AG08395 (cell line): ENCODE measurements around the gene ACER2.
"Not testable (repeated sequence)": the region's sequence is repeated elsewhere in the genome, so short reads cannot be mapped to it uniquely, and the experiment has no call there.

Experiments
- DNase-seq: peaks from one replicate; pipeline ENCODE4 v3.0.0; 2012; ENCODE audit warnings: mixed read lengths, low spot score

Gene ACER2

DNA sequence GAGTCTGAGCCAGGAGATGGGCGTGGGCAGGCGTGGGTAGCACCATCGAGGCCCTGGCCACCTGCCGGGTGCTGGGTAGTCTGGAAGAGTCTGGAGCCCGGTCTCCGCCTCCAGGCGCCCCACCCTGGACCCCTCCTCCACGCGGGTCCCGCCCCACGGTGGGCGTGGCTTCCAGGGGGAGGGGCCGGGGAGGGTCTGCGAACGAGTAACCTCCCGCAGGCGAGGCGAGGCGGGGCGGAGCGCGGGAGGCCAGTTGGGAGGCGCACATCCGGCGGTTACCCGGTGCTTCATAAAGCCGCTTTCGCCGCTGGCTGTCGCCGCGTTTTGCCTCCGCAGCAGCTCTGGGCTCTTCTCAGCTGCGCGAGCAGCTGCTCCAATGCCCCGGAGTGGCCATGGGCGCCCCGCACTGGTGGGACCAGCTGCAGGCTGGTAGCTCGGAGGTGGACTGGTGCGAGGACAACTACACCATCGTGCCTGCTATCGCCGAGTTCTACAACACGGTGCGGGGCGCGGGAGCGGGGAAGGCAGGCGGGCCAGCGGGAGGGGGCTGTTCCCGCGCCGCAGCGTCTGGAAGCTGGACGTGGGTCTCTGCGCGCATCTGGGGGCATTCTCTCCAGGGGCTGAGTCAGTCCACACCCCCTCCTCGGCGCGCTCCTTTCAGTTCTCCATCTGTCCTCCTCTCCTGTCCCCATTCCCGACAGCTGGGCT lies at the start of gene ACER2:
ACER2 (plus strand) TSS at position 317 of the 708 bp plus-strand sequence; CDS start at position 393, 76 bp downstream.
- peak; percentile 95 for DNase-seq

DNA sequence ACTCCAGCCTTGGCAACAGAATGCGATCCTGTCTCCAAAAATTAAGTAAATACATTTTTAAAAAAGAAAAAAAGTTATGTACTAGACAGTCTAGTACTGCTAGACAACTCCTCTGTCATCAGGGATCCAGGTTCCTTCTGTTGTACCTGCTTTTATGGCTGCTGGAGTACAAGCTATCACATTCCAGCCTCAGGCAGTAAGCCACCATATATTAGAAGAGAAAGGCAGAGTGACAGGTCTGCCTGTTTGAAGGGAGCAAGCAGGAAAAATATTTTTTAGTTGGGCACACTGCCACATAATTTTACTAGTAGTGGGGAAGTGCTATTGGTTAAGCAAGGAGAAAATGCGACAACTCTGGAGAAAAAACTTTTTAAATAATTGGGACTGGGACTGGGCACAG lies 39.7 kb upstream of the ACER2 start:
- no peak for DNase-seq

DNA sequence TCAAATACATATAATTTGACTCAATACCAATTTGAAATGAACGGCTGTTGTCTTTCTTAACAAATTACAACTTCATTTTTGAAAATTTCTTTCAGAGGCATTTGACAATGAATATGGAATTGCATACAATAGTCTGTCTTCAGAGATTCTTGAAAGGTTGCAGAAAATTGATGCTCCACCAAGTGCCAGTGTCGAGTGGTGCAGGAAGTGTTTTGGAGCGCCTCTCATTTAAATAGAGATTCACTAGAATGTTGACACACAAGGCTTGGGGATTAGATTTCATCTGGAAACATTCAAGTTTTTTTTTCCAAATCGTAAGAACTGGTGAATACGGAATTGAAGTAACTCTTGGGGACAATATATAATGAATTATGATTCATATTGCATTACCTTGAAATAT lies 36.9 kb upstream of the ACER2 start:
- no peak for DNase-seq

DNA sequence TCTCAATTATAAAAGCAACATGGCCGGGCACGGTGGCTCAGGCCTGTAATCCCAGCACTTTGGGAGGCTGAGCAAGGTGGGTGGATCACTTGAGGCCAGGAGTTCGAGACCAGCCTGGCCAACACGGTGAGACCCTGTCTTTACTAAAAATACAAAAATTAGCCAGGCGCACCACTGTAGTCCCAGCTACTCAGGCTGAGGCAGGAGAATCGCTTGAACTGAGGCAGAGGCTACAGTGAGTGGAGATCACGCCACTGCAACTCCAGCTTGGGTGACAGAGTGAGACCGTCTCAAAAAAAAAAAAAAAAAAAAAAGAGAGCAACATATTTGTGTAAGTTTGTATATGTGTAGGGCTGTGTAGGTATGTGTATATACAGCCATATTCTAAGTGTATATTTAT lies 36.2 kb upstream of the ACER2 start:
- no peak for DNase-seq

DNA sequence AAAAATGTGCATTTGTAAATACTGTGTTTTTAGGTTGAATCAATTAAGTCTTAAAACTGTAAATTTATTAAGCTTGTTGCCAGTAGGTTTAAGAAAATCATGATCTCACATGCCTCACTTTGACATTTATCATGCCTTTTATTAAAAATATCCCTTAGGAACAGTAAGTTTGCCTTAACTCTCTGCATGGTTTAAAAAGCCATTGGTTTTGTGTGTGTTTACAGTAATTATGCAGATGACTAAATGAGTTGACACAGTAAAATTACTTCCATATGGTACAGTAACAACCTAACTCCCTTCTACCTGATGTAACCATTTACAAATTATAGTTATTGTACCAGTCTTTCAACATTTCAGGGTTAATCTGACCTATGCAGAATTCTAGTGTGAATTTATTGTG lies 35.3 kb upstream of the ACER2 start:
- DNase-seq: no peak

DNA sequence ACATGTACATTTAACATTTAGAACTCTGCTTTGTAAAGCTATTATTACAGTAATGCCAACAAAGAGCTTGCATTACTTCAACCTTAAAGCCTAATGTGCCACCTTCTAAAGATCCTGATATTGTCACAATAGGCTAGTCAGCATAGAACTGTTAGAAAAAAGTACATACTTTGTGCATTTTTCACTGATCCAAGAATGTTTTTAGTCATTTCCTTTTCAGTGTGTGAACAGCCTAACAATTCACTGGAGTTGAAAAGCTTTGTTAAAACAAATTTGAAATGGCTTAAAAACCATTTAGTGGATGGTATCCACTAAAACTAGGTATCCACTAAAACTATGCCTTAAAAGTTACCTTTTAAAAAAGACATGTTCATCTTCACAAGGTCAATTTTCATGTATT lies 33.3 kb upstream of the ACER2 start:
- peak; percentile 22 for DNase-seq

DNA sequence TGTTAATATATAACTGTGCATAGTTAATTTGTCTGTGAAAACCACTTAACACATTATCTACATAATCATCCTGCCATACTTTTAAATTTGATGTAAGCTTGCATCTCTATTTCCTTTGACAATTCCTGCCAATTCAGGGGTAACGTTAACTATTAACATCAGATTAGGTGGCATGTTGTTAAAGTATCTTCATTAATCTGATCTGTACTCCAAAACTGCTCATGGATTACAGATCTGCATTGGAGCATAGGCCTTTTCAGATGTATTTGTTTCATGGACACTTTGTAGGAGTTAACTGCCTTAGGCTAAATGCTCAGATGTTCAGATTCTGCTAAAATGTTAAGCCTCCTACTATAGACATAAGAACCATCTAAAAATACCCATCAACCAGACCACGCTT lies 31.9 kb upstream of the ACER2 start:
- DNase-seq: no peak

DNA sequence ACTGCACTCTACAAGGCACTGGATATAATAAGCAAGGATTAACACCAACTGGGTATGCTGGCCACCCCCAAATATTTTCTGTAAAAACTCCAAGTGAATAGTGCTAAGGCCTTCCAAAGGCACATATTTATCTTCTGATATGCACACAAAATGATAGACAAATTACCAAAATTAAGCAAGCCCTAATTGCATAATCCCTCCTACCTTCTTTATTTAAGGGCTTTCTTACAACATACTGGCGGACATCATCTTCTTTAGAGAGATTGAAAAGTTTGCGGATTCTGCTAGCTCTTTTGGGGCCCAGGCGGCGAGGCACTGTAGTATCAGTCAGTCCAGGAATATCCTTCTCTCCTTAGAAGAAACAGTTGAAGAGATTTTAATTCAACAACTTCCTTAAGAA lies 30.6 kb upstream of the ACER2 start:
- no peak for DNase-seq

DNA sequence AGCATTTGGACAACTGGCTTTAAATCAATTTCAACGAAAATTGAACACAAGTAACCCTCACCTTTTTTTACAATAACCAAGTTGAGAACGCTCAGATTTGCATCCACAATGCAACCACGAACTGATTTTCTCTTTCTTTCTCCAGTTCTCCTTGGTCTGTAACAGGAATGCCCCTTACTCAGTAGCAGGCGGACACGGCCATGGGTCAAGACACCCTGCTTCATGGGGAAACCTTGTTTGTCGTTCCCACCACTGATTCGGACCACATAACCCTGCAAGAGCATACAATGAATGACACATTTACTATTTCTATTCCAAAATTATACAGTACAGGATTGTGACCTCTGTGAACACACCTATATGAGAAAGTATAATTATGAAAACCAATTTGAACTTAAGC lies 30.2 kb upstream of the ACER2 start:
- DNase-seq: no peak

DNA sequence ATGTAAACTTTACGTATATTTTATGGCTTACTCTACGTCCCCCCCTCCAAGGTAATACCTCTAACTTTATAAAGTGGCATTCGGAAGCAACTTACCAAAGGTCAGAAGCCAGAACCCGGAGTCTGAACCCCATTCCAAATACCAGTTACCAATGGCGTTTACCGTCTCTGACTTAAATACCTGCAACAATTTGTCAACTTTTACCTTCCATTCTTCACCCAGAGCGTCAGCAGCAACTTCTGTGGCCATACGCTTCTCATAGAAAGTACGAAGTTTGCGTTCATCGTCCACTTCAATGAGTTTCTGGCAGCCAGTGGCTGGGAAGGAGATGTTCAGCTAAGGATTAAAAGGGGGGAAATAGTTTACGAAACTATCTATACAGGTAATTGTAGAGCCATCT lies 29.5 kb upstream of the ACER2 start:
- DNase-seq: no peak

DNA sequence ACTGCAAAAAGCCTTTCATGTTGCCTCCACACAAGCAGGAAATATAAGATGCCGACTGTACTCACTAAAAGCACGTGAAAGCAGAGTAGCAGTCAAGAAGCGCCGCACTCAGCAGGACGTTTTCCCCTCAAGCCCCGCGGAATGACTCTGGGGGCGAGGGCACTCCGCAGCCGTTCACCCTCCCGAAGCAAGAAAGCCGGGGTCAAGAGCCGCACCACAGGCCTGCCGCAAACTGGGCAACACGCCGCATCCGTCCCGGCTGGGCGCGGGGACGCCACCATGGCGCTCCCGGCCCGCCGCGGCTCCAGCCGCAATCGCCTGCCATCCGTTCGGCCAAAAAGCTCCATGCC lies 29.1 kb upstream of the ACER2 start:
- DNase-seq: peak; percentile 3

DNA sequence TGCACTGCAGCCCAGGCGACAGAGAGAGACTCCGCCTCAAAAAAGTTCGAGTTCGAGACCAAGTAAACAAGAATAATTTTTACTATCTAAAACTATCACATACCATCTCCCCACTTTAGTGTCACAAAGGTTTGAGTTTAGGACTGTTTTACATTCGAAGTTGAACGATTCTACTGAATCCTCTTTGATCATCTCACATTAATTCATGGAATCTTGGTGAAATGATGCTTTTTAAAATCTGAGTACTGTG lies 28.1 kb upstream of the ACER2 start:
- no peak for DNase-seq

DNA sequence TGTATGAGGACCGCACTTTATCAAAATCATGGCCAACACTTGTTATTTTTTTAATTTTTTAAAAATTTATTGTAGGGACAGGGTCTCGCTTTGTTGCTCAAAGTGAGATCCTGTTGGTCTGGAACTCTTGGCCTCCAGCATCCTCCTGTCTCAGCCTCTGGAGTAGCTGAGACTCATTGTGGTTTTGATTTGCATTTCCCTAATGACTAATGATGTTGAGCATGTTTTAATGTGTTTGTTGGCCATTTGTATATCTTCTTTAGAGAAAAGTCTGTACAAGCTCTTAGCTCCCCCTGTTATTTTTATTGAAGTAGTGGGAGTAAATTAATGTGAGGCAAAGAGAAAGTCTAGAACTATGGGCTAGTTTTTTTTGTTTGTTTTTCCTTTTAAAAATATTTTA lies 27.2 kb upstream of the ACER2 start:
- no peak for DNase-seq

DNA sequence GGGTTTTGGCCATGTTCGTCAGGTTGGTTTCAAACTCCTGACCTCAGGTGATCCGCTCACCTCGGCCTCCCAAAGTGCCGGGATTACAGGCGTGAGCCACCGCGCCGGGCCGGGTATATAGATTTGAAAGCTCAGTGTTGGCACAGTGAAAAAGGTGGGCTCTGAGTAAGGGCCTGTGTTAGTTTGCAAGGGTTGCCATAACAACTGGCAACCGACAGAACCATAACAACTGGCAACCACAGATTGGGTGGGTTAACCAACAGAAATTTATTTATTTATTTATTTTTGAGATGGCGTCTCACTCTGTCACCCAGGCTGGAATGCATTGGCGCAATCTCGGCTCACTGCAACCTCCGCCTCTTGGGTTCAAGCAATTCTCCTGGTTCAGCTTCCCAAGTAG lies 23.6 kb upstream of the ACER2 start:
- not testable (repeated sequence) for DNase-seq

DNA sequence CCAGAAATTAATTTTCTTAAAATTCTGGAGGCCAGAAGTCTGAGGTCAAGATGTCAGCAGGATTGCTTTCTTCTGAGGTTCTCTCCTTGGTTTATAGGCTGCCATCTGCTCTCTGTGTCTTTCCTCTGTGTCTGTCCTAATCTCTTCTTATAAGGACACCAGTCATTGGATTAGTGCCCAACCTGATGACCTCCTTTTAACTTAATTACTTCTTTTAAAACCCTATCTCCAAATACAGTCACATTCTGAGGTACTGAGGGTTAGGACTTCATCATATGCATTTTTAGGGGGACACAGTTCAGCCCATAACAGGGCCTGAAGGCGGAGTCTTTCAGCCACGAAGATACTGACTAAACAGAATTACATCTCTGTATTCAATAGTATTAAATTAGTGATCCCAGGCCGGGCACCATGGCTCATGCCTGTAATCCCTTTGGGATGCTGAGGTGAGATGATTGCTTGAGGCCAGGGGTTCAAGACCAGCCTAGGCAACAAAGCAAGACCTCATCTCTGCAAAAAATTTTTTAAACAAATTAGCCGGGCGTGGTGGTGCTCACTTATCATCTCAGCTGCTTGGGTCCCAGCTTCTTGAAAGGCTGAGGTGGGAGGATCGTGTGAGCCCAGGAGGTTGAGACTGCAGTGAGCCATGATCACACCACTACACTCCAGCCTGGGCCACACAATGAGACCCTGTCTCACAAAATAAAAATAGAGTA lies 22.9 kb upstream of the ACER2 start:
- no peak for DNase-seq

DNA sequence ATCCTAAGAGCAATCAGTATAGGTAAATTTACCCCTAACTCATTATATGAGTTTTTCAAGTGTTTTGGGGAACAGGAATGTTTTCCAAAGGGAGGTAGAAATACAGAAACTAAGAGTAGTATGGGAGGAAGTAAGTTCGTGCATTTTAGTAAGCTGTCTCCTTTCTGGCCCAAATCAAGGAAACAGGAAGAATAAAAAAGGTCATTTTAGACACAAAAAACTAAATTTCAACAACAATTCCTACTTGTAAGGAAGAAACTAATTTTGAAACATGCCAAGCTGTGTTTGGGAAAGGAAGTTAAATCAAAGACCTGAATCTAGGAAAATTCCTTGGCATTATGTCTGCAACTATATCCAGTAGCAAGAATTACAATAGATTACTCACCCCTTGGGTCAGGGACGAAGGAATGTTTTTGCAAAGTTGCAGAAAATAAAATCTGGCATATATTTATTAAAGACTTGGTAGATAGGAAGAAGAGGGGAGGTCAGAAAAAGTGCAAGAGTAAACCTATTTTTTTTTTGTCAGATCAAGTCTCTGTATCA lies 22.2 kb upstream of the ACER2 start:
- peak; percentile 27 for DNase-seq

DNA sequence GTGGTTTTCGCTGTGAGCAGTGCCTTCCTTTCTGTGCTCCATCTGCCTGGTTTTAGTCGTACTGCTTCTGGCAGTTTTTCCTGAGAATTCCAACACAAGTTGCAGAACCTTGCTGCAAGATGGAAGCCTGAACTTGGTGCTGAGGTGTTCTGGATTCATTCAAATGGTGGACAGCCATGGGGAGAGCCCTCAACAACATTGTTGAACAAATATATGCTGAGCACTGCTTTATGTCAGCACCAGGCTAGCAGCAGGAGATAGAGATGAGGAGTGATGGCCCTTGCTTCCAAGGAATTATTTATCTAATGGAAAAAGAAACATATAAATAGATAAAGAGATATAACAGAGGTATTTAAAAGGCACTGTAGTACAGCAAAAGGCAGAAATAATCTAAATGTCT lies 21.5 kb upstream of the ACER2 start:
- no peak for DNase-seq

DNA sequence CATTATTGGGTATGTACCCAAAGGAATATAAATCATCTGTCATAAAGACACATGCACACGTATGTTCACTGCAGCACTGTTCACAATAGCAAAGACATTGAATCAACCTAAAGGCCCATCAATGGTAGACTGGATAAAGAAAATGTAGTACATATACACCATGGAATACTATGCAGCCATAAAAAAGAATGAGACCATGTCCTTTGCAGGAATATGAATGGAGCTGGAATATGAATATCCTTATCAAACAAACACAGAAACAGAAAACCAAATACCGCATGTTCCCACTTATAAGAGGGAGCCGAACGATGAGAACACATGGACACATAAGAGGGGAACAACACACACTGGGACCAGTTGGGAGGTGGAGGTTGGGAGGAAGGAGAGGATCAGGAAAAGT lies 19.3 kb upstream of the ACER2 start:
- DNase-seq: not testable (repeated sequence)

DNA sequence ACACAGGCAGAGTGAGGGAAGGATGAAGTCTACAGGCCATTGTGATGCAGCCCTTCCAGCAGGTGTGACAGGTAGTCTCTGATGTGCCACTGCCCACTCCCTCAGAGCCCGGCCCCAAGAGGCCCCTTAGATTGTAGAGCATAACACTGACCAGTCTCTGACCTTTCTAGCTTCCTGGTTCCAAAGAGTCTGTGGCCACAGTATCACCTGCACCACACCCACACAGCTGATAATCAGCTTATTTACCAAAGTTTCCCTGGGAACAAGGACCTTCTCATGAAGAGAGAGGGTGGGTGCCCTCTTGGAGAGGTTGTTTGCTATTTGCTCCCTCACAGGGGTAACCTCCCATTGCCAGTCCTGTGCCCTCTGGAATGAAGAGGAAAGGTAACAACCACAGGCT lies 11.0 kb upstream of the ACER2 start:
- DNase-seq: no peak

DNA sequence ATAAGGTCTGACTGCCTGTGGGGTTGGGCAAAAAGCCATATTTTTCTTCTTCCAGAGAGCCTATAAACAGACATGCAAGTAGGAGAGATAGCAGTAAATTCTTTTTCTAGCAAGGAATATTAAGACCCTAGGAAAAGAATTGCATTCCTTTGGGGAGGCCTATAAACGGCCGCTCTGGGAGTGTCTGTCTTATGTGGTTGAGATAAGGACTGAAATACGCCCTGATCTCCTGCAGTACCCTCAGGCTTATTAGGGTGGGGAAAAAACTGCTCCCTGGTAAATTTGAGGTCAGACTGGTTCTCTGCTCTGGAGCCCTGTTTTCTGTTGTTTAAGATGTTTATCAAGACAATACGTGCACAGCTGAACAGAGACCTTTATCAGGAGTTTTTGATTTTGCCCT lies 5.6 kb upstream of the ACER2 start:
- DNase-seq: not testable (repeated sequence)

DNA sequence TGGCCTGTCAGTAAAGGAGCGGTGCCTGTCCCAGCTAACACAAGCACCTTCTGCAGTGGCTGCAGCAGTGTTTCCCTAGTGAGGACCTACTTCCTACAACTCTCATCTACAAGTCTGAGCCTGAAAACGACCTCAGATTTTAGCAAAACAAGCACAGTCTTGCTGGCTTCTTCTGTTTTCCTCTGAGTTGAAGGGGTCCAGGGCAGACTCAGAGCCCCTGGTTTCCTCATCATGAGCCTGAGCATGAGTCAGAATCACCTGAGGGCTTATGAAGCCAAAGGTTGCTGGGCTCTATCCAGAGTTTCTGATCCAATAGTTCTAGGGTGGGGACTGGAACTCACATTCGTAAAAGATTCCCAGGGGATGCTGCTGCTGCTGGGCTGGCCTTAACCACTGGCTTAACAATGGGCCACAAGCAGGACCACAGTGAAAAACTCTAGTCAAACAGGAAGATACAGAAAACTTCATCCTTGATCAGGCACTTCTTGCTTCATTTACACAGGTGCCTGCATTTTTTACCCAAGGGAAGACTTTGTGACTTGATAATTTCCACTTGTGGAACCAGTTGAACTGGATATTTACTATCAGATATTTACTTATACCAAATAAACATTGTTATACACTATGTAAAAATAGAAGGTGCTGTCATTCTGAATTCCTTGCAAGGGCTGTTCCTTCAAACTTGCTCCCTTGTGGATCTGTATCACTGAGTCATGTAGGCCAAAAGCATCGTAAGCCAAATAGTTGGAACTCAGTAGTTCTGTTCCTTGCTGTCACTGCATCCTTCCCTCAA lies 4.3 kb upstream of the ACER2 start:
- DNase-seq: no peak

DNA sequence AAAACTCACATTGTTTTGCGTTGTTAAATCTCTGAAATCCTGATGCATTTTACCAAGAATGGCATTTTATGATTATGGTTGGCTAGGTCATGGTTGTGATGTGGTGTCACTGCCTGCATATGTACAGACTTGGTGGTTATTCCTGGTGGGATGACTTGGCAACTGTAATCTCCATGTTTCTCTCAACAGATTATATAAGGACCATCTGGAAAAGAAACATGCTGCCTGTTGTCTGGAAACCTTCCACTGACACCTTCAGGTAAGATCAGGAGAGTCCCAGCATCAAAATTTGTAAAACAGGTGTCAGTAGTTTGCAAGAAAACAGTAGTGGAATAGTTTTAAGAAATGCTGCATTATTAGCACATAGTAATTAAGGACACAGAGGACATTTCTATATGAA lies 3.0 kb upstream of the ACER2 start:
- DNase-seq: no peak

DNA sequence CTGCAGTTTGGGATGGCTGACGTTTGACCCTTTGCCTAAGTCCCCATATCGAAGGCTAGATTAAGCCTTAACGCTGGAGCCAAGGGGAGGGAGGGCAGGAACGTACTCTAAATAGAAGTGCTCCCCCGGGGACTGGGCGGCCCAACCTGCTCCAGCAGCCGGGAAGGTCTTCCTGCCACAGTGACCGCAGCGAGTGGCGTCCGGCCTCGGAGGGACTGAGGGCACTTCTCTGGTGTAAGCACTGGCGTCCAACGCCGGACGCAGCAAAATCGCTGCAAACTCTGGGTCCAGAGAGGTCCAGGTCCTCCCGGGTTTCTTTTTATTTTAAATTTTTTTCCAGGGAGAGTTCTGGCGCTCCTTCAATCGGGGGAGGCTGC lies 505 bp upstream of the ACER2 start:
- no peak for DNase-seq
